Astrocyte of the cerebellum (primary cell): ENCODE results near the gene WDFY1.

Source experiments
- DNase-seq: peaks from one replicate; pipeline ENCODE4 v3.0.0-alpha.2; 2011; ENCODE audit warnings: low read depth
- H3K4me3 ChIP-seq: 2 replicates; pipeline ENCODE4 v1.5.1; 2011; ENCODE audit warnings: mild to moderate bottlenecking, low read depth, low read length, moderate library complexity
- in situ Hi-C: cut with HindIII; loops from 2 replicates; pipeline ENCODE4 v1.10.0; 2017; ENCODE audit warnings: low sequenced_read_pairs
- TF ChIP-seq, protein P1 (sequence below): IDR thresholded peaks from 2 replicates; pipeline ENCODE4 v1.5.1; 2012; ENCODE audit warnings: low read length, low read depth, moderate library complexity, mild to moderate bottlenecking; ENCODE audit errors: missing control alignments

The WDFY1 gene

GRCh38 chr2:223969315-223969714 is 24.2 kb upstream of the WDFY1 start:
- no peak for DNase-seq
- in situ Hi-C loops: no loop called here

DNA sequence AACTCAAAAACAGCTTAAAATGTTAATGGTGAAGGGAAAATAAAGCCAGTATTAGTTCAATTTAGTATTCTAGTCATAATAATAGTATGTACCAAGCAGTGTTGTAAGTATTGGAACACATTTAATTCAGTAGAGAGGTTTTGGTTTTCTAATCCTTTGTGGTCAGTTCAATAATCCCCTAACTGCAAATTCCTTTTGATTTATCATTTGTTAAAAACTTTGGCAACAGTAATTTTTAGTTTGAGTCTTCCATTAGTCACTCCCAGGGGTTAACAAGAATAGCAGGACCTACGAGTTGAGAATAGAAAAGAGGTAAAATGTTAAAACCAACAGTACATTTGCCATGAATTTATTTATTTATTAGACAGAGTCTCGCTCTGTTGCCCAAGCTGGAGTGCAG is 22.8 kb upstream of the WDFY1 start:
- peak; percentile 57 for DNase-seq
- no peak overlapping the region for H3K4me3 ChIP-seq
- in situ Hi-C loops: no loop called here
- TF ChIP-seq, protein P1, sequence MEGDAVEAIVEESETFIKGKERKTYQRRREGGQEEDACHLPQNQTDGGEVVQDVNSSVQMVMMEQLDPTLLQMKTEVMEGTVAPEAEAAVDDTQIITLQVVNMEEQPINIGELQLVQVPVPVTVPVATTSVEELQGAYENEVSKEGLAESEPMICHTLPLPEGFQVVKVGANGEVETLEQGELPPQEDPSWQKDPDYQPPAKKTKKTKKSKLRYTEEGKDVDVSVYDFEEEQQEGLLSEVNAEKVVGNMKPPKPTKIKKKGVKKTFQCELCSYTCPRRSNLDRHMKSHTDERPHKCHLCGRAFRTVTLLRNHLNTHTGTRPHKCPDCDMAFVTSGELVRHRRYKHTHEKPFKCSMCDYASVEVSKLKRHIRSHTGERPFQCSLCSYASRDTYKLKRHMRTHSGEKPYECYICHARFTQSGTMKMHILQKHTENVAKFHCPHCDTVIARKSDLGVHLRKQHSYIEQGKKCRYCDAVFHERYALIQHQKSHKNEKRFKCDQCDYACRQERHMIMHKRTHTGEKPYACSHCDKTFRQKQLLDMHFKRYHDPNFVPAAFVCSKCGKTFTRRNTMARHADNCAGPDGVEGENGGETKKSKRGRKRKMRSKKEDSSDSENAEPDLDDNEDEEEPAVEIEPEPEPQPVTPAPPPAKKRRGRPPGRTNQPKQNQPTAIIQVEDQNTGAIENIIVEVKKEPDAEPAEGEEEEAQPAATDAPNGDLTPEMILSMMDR: no peak

More at GRCh38 chr2:223969315-223969714, 24.2 kb upstream of the WDFY1 start:
- H3K4me3 ChIP-seq: no peak overlapping the region
- TF ChIP-seq, protein P1: no peak

GRCh38 chr2:223959688-223960087 is 14.6 kb upstream of the WDFY1 start:
- no peak for DNase-seq
- H3K4me3 ChIP-seq: no peak overlapping the region
- in situ Hi-C loops: no loop called here
- TF ChIP-seq, protein P1: no peak

DNA sequence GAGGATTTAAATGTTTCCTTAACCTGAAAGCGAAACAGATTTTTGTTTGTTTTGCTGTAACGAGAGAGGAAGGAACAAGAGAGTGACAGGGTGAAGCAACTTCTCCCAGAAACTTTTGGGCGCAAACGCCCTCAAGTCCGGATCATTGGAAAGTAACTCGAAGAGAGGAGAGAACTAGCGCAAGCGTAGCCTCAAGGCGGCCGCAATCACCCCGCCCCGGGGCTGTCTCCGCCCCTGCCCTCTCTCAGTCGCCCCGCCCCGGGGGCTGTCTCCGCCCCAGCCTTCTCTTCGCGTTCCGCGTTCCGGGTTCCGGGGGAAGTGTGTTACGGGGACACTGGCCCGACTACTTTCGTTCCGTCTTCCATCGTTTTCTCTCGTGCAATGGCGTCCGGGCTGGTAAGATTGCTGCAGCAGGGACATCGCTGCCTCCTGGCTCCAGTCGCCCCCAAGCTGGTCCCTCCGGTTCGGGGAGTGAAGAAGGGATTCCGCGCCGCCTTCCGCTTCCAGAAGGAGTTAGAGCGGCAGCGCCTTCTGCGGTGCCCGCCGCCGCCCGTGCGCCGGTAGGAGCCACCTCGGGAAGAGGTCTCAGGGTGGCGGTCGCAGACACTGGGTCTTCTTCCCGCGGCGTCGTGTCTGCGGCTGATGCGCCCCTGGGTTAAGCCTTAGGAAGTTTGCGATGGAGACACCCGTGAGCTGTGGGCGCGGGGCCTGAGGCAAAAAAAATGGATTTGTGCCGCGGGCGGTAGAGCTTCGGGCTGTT is 12.1 kb upstream of the WDFY1 start, which contains the start of gene MRPL44:
TSS of gene MRPL44 (plus strand) at position 372 of the 760 bp plus-strand sequence. CDS start at position 382, 10 bp downstream.
- in situ Hi-C loops: no loop called here
- DNase-seq: peak; percentile 87
- H3K4me3 ChIP-seq: peak within 1 kb of the TSS; percentile 63
- TF ChIP-seq, protein P1: no peak

GRCh38 chr2:223956300-223956699 is 11.2 kb upstream of the WDFY1 start:
- TF ChIP-seq, protein P1: no peak
- in situ Hi-C loops: no loop called here
- DNase-seq: no peak
- no peak overlapping the region for H3K4me3 ChIP-seq

DNA sequence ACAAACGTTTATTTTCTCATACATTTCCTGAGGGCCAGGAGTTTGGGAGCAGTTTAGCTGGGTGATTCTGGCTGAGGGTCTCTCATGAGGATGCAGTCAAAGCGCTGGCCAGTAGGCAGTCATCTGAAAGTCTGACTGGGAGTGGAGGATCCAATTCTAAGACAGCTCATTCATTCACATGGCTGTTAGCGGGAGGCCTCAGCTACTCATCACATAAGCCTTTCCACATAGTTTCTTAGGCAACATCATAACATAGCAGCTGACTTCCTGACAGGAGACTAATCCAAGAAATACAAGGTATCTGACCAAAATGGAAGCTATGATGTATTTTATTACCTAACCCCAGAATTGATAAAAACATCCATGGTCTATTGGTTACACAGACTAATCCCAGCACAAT is 9.3 kb upstream of the WDFY1 start:
- DNase-seq: peak; percentile 55
- TF ChIP-seq, protein P1: no peak
- in situ Hi-C loops: no loop called here
- no peak overlapping the region for H3K4me3 ChIP-seq
